ENCODE results near the gene SHC4.
"Not testable (repeated sequence)": the region's sequence is repeated elsewhere in the genome, so short reads cannot be mapped to it uniquely, and the experiment has no call there.

Gene SHC4

GRCh38 chr15:48796521-48796920 lies 167.2 kb downstream of the SHC4 start:
- no peak for TF ChIP-seq Cebpa-rat (IDR thresholded peaks at IDR 0.05)
- no peaks in the 10 kb centered on the region for H3K9me3 ChIP-seq (replicated peaks in 1 of 11)
- H3K27me3 ChIP-seq = no peaks in the 10 kb centered on the region
- peaks cover 13 to 85% (median 53%) of the 10 kb centered on the region in 11 experiments for H3K36me3 ChIP-seq
- no peak overlapping the region for H3K27ac ChIP-seq
- no peak overlapping the region for H3K4me2 ChIP-seq
- peaks cover 0 to 13% (median 0%) of the 10 kb centered on the region in 11 experiments; a peak in 5 of 22 replicates for H4K20me1 ChIP-seq
- no peak overlapping the region for H3K4me3 ChIP-seq
- H3K4me1 ChIP-seq = peaks cover 0 to 22% (median 11%) of the 10 kb centered on the region in 10 experiments; a peak in 12 of 20 replicates
- H3K9ac ChIP-seq = no peak overlapping the region

- no peak for TF ChIP-seq Cebpa-rat (IDR thresholded peaks at IDR 0.05)
- Histone ChIP-seq H3K9ac (no peak overlapping the region), H3K27me3 (no peaks in the 10 kb centered on the region), H3K36me3 (peaks cover 13 to 88% (median 59%) of the 10 kb centered on the region in 11 experiments), H3K4me1 (peaks cover 0 to 22% (median 11%) of the 10 kb centered on the region in 10 experiments; a peak in 12 of 20 replicates), H3K9me3 (replicated peaks in 1 of 11) (no peaks in the 10 kb centered on the region), H3K4me3 (no peak overlapping the region), H4K20me1 (peaks cover 0 to 9% (median 0%) of the 10 kb centered on the region in 11 experiments; a peak in 5 of 22 replicates), H3K27ac (no peak overlapping the region; a peak in 1 of 22 replicates), H3K4me2 (no peak overlapping the region)
Measured at GRCh38 chr15:48795901-48796300, 167.8 kb downstream of the SHC4 start.

DNA sequence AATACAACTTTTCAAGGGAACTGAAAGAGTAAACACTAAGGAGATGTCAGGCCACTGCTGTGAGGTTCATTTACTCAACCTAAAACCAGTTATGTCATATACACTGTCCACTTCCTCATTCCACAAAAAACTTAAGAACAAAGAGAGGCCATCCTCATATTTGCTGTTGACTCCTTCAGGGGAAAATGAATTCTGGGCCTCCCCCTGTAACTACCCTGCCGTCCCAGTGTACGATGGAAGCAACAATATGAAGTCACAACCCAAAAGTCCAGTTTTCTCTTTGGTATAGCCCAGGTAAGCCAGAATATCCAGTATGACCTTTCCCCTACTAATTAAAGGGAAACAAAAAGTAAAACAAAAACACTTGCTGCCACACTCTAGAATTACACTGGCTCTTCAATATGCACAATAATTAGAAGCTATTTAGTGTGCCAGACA lies 169.0 kb downstream of the SHC4 start:
- peak overlapping the region in 7 of 11 experiments; percentile 28 to 73 (median 47); a peak in 11 of 22 replicates for H3K9ac ChIP-seq
- peaks cover 0 to 22% (median 11%) of the 10 kb centered on the region in 10 experiments; a peak in 12 of 20 replicates for H3K4me1 ChIP-seq
- no peak for TF ChIP-seq Cebpa-rat (IDR thresholded peaks at IDR 0.05)
- H4K20me1 ChIP-seq = peaks cover 0 to 8% (median 0%) of the 10 kb centered on the region in 11 experiments; a peak in 2 of 22 replicates
- H3K36me3 ChIP-seq = peaks cover 20 to 94% (median 71%) of the 10 kb centered on the region in 11 experiments
- H3K4me3 ChIP-seq = no peak overlapping the region
- H3K27me3 ChIP-seq = no peaks in the 10 kb centered on the region
- peak overlapping the region in 8 of 11 experiments; percentile 6 to 76 (median 54); a peak in 14 of 22 replicates for H3K4me2 ChIP-seq
- peak overlapping the region in 9 of 11 experiments; percentile 19 to 90 (median 73); a peak in 16 of 22 replicates for H3K27ac ChIP-seq
- no peaks in the 10 kb centered on the region for H3K9me3 ChIP-seq (replicated peaks in 1 of 11)

- Histone ChIP-seq H3K4me2 (no peak overlapping the region), H4K20me1 (peaks cover 0 to 4% (median 0%) of the 10 kb centered on the region in 11 experiments; a peak in 1 of 22 replicates), H3K36me3 (peaks cover 40 to 100% (median 88%) of the 10 kb centered on the region in 11 experiments), H3K4me1 (peaks cover 0 to 22% (median 11%) of the 10 kb centered on the region in 10 experiments; a peak in 12 of 20 replicates), H3K9ac (no peak overlapping the region), H3K9me3 (replicated peaks in 1 of 11) (no peaks in the 10 kb centered on the region), H3K4me3 (no peak overlapping the region), H3K27me3 (no peaks in the 10 kb centered on the region), H3K27ac (no peak overlapping the region)
- TF ChIP-seq Cebpa-rat (IDR thresholded peaks at IDR 0.05) = no peak
Measured at GRCh38 chr15:48792408-48792807, 171.3 kb downstream of the SHC4 start.

DNA sequence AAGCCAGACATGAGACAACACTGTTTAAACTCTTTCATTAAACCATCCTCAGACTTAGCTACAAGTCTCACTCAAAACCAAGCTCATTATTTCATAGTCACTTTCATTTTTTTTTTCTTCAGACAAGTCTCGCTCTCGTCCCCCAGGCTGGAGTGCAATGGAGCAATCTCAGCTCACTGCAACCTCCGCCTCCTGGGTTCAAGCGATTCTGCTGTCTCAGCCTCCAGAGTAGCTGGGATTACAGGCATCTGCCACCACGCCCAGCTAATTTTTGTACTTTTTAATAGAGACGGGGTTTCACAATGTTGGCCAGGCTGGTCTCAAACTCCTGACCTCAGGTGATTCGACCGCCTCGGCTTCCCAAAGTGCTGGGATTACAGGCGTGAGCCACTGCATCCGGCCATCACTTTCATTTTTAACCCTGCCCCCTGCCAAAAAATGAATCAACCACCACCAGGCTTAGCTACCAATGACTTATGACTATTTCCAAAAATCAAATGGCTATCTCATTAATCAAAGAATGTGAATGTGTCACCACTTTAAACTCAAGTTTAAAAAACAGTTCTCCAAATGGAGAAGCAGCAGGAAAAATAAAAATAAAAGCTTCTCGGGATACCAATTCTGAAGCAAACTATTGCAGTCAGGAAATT lies 173.1 kb downstream of the SHC4 start:
- not testable (repeated sequence) for H3K9me3 ChIP-seq (replicated peaks in 1 of 11); H3K27ac ChIP-seq; H4K20me1 ChIP-seq; H3K4me2 ChIP-seq; H3K9ac ChIP-seq; H3K4me3 ChIP-seq; H3K27me3 ChIP-seq
- peaks cover 46 to 100% (median 88%) of the 10 kb centered on the region in 11 experiments for H3K36me3 ChIP-seq
- H3K4me1 ChIP-seq = peaks cover 0 to 18% (median 9%) of the 10 kb centered on the region in 10 experiments; a peak in 12 of 20 replicates

DNA sequence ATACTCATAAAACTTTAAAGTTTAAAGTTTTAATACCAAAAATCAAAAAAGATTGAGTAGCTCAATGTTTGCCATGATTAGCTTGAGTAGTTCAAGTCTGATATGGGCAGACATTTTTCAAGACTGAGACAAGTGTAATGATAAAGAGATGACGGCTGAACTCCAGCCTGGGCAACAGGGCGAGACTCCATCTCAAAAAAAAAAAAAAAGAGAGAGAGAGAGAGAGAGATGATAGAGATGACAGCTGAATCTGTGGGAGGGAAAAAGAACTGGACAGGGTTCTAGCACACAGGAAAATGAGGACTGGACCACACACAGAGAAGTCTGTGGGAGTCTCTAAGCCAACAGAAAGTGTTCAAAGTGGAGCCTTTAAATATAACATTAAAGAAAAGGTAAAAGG lies 178.0 kb downstream of the SHC4 start:
- peaks cover 0 to 4% (median 0%) of the 10 kb centered on the region in 11 experiments; a peak in 1 of 22 replicates for H4K20me1 ChIP-seq
- no peak for TF ChIP-seq Cebpa-rat (IDR thresholded peaks at IDR 0.05)

DNA sequence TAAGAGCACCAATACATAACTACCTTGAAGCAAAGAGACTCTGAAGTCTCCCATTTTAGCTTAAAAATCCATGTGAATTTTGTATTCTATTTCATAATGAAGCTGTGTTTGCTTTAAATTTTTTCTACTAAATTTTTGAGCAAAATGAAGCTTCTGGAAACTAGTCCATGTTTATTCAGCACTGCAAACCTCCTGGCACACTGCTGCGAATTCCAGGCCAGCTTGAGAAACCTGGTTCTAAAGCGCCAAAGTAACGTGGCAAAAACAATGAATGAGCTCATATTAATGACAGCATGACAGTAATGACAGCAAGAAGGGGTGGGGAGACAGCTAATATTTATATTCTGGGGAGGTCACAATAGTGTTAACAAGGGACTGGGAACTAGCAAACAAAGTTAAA lies 178.5 kb downstream of the SHC4 start:
- Histone ChIP-seq H3K4me1 (no peaks in the 10 kb centered on the region), H4K20me1 (peaks cover 0 to 4% (median 0%) of the 10 kb centered on the region in 11 experiments; a peak in 1 of 22 replicates), H3K27ac (no peak overlapping the region), H3K4me2 (no peak overlapping the region), H3K9ac (no peak overlapping the region), H3K36me3 (peaks cover 77 to 100% (median 96%) of the 10 kb centered on the region in 11 experiments), H3K4me3 (no peak overlapping the region), H3K27me3 (no peaks in the 10 kb centered on the region), H3K9me3 (replicated peaks in 1 of 11) (no peaks in the 10 kb centered on the region)
- TF ChIP-seq Cebpa-rat (IDR thresholded peaks at IDR 0.05) = no peak

More for the DNA sequence above, 178.0 kb downstream of the SHC4 start:
- Histone ChIP-seq H3K4me1 (no peaks in the 10 kb centered on the region), H3K27ac (no peak overlapping the region), H3K4me3 (no peak overlapping the region), H3K36me3 (peaks cover 77 to 100% (median 96%) of the 10 kb centered on the region in 11 experiments), H3K9ac (no peak overlapping the region), H3K4me2 (no peak overlapping the region), H3K9me3 (replicated peaks in 1 of 11) (no peaks in the 10 kb centered on the region), H3K27me3 (no peaks in the 10 kb centered on the region)

DNA sequence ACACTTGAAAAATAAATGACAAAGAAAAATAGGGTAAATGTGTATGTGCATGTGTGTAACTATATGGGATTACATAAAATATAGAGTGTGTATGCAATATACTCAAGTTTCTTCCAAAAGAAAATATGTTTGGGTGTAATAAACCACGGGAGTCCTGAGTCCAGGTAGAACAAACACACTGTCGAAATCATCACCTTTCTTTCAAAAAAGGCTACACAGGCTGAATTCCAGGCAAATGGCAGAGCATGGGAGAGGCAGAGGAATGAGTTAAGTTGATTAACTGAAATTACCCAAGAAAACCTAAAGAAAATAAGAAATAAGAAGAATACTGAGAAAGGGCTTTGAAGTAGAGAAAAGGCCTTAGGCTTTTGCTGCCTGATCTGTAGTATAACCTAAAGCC lies 179.0 kb downstream of the SHC4 start:
- Histone ChIP-seq H4K20me1 (peaks cover 0 to 4% (median 0%) of the 10 kb centered on the region in 11 experiments; a peak in 1 of 22 replicates), H3K36me3 (peaks cover 81 to 100% (median 96%) of the 10 kb centered on the region in 11 experiments)

DNA sequence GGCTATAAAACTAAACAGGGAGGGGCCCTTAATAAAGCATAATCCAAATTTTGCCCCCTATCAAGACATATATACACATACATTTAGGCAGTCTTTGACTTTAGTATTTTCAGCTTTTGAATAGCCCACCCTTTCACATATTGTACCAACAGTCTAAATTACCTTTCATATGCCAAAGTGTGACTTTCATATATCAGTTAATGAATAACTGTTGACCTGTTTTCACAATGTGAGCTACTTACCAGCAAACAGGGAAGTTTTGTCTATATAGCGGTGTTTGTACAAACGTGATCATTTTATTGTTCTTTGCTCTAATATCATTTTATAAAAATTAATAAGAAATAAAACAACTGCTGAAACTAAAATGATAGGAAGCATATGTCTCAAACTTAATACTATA lies 180.8 kb downstream of the SHC4 start:
- no peak for TF ChIP-seq Cebpa-rat (IDR thresholded peaks at IDR 0.05)
- peaks cover 66 to 100% (median 94%) of the 10 kb centered on the region in 11 experiments for H3K36me3 ChIP-seq
- no peak overlapping the region for H3K4me2 ChIP-seq
- no peaks in the 10 kb centered on the region for H3K4me1 ChIP-seq
- H3K27me3 ChIP-seq = no peaks in the 10 kb centered on the region
- no peak overlapping the region for H3K4me3 ChIP-seq
- no peak overlapping the region for H3K9ac ChIP-seq
- no peaks in the 10 kb centered on the region for H3K9me3 ChIP-seq (replicated peaks in 1 of 11)
- no peaks in the 10 kb centered on the region for H4K20me1 ChIP-seq
- H3K27ac ChIP-seq = no peak overlapping the region

More for the DNA sequence above, 179.0 kb downstream of the SHC4 start:
- Histone ChIP-seq H3K9me3 (replicated peaks in 1 of 11) (no peaks in the 10 kb centered on the region), H3K4me3 (no peak overlapping the region), H3K9ac (no peak overlapping the region), H3K4me1 (no peaks in the 10 kb centered on the region), H3K27ac (no peak overlapping the region), H3K4me2 (no peak overlapping the region), H3K27me3 (no peaks in the 10 kb centered on the region)
- TF ChIP-seq Cebpa-rat (IDR thresholded peaks at IDR 0.05) = no peak
